IPS-NIHi7 (cell line): Measurements from ENCODE around the gene CORIN.
"Not testable (repeated sequence)": the region's sequence is repeated elsewhere in the genome, so short reads cannot be mapped to it uniquely, and the experiment has no call there.

Source experiments
- DNase-seq: peaks from one replicate; pipeline ENCODE4 v3.0.0; 2012; ENCODE audit warnings: mixed read lengths; ENCODE audit errors: extremely low spot score

The CORIN gene

DNA sequence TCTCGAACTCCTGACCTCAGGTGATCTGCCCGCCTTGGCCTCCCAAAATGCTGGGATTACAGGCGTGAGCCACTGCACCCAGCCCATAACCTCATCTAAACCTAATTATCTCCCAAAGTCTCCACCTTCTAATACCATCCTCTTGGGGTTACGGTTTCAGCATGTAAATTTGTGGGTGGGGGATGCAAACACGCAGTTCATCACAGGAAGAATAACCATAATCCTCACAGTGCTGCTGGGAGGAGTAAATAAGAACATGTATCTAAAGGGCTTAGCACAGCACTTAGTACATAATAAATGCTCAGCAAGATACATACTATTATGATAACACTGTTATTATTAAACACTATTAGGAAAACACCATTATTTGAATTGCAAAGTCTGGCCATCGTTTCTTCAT, 116.4 kb downstream of the CORIN start:
- no peak for DNase-seq

- no peak for DNase-seq
Observed at GRCh38 chr4:47720787-47721186, 117.1 kb downstream of the CORIN start.

GRCh38 chr4:47719576-47719975, 118.3 kb downstream of the CORIN start:
- no peak for DNase-seq

DNA sequence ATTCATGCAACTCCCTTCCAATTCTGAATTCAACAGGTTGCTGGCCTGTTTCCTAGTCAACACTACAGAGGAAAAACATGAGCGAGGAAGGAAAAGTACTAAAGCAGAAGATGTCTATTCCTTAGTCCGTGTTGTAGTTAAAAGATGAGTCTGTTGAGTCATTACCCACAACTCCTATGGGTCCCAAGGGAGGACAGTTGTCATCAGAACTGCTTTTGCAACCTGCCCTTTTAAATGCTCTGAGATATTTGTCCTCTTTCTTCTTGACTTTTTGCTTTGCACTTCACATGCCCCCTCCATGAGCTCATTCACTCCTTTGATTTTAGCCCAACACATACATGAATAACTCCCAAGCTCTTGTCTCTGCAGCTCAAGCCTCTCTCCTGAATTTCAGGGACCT, 119.2 kb downstream of the CORIN start:
- no peak for DNase-seq

DNA sequence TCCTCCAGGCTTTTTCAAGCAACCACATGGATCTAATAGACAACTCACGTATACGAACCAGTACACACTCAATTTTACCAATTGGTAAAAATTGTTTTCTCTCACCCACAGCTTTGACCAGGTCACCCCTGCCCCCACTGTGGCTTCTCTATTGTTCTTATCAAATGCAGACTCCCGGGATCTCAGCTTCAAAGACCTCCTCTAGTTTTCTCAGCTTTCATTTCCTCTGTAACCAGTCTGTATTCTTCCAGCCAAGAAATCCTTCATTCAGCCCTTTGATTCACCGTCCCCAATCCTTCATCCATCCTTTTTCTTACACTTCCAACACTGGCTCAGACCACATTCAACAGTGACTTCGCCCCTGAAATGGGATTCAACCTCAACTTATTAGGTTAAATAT, 120.7 kb downstream of the CORIN start:
- DNase-seq, result peak; percentile 52

DNA sequence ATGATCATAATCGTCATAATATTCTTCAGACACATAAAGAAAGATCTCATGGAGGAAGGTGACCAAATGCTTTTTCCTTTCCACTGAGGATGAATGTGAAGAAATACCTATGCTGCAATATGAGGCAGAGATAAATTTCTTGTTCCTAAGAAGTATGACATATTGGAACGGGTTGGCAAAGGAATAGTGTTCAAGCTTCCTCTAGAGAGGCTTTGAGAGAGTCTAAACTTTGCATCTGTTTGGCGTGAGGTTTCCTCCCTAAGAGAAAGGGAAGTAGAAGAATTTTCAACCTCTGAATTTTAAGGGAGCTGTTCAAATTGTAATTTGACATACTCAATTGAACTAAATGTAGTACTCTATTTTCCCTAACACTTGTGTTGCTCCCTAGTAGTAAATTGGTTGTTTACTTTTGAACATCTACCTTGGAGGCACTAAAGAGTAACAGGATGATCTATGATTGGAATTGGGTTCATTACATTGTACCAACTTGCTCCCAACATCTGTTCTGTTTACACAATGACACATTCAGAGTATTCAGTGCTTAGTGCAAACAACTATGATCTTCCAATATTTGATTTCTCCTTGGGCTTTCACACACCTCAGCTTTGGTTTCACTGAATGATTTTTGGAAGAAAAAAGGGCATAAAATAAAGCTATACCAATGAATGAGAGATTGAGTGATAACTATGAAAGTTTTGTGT, 122.0 kb downstream of the CORIN start:
- DNase-seq, result no peak

DNA sequence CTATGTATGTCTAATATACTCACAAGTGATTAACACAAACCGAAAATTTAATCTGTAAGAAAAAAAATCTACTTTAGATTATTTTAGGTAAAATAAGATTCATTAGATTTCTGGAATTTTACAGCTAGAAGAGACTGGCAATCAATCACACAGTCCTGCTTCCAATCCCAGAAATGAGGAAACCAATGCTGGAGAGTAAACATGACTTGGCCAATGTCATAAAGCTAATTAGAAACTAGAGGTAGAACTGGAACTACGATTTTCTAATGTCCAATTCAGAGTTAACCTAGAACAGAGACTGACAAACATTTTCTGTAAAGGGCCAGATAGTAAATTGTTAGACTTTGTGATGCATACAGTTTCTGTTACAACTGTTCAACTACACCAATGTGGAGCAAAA, 123.6 kb downstream of the CORIN start:
- DNase-seq, result no peak

- no peak for DNase-seq
Observed at GRCh38 chr4:47713129-47713834, 124.6 kb downstream of the CORIN start.

- DNase-seq, result no peak
Observed at GRCh38 chr4:47711646-47712045, 126.2 kb downstream of the CORIN start.

DNA sequence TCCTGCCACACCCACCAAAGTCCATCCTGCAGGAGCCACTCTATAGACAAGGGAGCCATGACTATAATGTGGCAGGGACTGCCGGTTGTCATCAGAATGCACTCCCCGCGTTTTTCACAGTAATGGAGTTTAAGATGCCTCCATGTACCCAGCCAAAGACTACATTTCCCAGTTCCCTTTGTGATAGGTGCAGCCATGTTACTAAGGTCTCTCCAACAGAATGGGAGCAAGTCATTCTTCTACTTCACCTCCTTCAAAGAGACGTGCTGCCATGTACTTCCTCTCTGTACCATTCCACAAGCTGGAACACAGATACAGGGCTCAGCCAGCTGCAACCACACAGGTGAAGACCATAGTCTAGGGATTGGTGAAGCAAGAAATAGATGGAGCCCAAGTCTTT, 126.7 kb downstream of the CORIN start:
- no peak for DNase-seq

DNA sequence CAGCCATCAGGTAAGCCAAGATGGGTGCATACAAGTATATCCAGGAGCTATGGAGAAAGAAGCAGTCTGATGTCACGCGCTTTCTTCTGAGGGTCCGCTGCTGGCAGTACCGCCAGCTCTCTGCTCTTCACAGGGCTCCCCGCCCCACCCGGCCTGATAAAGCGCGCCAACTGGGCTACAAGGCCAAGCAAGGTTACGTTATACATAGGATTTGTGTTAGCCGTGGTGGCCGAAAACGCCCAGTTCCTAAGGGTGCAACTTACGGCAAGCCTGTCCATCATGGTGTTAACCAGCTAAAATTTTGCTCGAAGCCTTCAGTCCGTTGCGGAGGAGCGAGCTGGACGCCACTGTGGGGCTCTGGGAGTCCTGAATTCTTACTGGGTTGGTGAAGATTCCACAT, 131.5 kb downstream of the CORIN start:
- not testable (repeated sequence) for DNase-seq

DNA sequence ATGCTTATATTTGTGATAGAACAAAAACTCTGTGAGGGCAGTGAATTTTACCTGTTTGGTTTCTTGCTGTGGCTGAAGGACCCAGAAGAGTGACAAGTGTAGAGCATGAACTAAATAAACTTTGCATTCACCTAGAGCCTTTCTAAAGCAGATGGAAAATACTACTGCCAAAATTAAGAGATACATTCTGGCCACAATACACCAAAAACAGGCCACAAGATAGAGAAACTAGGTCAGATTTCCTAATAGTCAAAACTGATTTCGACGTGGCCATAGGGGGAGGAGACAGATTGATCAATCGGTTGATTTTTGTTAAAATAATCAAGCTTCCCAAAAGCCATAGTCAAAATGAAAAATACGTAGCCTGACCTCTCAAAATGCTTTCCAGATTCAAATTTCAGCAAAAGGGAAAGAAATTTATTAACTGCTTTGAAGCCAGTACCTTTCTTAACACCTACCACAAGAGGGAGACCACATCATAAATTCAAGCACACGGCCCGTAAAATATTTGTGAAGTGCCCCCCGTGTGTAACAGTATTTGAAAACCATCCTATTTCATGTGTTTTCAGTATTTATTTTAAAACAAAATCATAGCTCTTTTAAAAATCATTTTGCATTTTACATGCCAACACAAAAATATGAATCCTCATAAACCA, 132.4 kb downstream of the CORIN start:
- DNase-seq, result peak; percentile 26

GRCh38 chr4:47704693-47705325, 133.1 kb downstream of the CORIN start:
- peak; percentile 76 for DNase-seq

DNA sequence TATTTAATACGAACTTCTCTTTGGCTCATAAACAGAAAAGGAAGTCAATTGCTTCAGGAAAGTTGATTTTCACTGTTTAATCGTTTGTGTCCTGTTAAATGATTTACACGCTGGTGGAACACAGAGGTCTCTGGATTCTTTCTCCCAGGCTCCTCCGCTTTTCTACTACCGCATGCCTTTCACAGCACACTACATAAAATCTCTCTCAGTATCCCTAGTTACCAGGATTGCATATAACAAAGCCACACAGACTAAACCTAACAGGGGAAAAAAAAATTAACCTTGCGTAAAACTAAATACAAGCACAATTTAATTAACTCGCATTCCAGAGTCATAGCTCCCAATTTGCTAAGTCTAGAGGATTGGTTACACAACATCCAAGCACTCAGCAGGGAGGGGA, 133.9 kb downstream of the CORIN start:
- DNase-seq, result no peak

DNA sequence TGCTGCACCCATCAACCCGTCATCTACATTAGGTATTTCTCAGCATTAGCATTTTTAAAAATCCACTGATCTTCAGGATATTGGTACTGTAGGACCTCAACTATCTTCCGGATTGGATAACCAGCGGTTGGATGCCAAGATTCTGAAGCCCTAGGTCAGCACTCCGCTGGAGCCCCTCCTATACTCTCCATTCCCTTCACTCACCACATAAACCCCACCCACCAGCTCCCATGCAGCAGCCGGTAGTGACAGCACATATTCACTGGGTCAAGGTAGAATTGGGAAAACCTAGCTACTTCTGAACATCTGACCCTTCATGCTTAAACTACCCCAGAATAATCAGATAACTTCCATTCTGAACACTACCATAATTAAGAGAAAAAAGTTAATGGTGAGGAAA, 134.9 kb downstream of the CORIN start:
- no peak for DNase-seq

DNA sequence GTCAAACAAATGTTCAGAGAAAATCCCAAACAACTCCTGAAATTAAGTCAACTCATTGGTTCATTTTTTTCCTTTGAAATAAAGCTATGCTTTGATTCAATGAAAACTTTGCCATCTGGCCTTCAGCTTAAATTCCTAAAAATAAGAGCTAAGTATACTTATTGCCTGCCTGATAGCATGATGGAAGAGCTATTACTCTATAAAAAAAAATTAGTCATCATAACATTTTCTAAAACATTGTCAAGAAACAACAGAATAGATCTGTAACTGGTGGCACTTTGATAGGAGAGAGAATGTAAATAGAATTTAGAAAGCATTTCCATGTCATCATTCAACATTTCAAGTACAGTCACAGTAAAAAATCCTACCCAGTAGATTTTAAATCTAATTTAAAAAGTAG, 136.6 kb downstream of the CORIN start:
- no peak for DNase-seq

GRCh38 chr4:47698837-47699236, 139.0 kb downstream of the CORIN start:
- DNase-seq, result no peak

GRCh38 chr4:47696823-47697222, 141.0 kb downstream of the CORIN start:
- no peak for DNase-seq

DNA sequence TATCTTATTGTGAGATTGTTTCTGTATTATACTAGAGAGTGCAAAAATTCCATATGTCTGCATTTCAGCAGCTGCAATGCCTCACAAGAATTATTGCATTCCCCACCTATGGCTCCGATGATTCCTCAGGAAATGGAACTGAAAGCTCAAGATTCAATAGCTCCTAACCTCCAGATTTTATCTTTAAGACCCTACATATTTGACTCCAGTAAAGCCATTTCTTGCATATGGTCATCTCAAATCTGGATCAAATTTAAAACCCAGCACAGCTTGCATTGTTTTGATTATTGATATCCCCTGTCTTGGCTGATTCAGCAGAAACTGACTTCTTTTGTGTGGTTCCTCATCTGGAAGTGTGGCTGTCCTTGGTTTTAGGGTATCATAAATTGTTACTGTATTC, 142.6 kb downstream of the CORIN start:
- no peak for DNase-seq

DNA sequence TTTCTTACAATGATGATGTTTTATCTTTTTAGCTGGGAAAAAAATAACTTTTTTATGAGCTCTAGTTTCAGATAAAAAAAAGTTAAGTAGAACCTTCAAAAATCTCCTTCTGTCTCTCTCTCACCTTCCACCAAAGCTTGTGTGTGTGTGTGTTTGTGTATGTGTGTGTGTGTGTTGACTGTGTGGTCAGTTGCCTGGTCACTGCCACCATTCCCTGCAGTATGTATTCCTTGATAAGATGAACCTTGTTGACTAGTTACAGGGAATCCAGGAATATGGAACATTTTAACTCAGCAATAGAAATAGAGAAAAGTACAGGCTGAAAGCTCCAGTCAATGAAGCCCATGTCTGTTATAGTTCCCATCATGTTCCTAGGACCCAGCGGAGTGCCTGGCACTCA, 143.5 kb downstream of the CORIN start:
- no peak for DNase-seq

GRCh38 chr4:47692691-47693090, 145.2 kb downstream of the CORIN start:
- DNase-seq, result no peak

GRCh38 chr4:47691757-47692383, 146.0 kb downstream of the CORIN start:
- DNase-seq, result not testable (repeated sequence)
